Endodermal cell (in vitro differentiated cells): ENCODE results near the gene NTS. TPM values are rescaled to one million over a fixed set of nuclear protein-coding genes. Genes with fewer than 3 reads are reported as not detected.

ENCODE experiments used
- DNase-seq: peaks from one replicate; pipeline ENCODE4 v3.0.0-alpha.2; 2017
- H3K27ac ChIP-seq: 2 replicates; pipeline ENCODE4 v1.5.1; 2013; ENCODE audit warnings: mild to moderate bottlenecking, low read depth, low read length, moderate library complexity
- H3K27me3 ChIP-seq: 2 replicates; pipeline ENCODE4 v1.6.1; 2013; ENCODE audit warnings: mild to moderate bottlenecking, low read length, moderate library complexity; ENCODE audit not compliant: insufficient read depth, control insufficient read depth, poor library complexity, severe bottlenecking
- H3K36me3 ChIP-seq: 2 replicates; pipeline ENCODE4 v1.7.0; 2013; ENCODE audit warnings: mild to moderate bottlenecking, low read length, moderate library complexity; ENCODE audit not compliant: control insufficient read depth, insufficient read depth
- H3K4me1 ChIP-seq: one replicate; pipeline ENCODE4 v1.7.0; 2013; ENCODE audit warnings: low read length; ENCODE audit not compliant: control insufficient read depth, insufficient read depth
- H3K4me3 ChIP-seq: 2 replicates; pipeline ENCODE4 v1.5.1; 2013; ENCODE audit warnings: mild to moderate bottlenecking, low read length, moderate library complexity
- H3K9ac ChIP-seq: 2 replicates; pipeline ENCODE4 v1.6.1; 2013; ENCODE audit warnings: mild to moderate bottlenecking, low read length, moderate library complexity; ENCODE audit not compliant: poor library complexity, severe bottlenecking; ENCODE audit errors: extremely low read depth
- H3K9me3 ChIP-seq: 2 replicates; pipeline ENCODE4 v1.6.1; 2013; ENCODE audit warnings: mild to moderate bottlenecking, low read length, moderate library complexity; ENCODE audit not compliant: control insufficient read depth
- H3K27ac Mint-ChIP-seq: 2 replicates; pipeline ENCODE4 v1.8.0; 2020; ENCODE audit warnings: mixed read lengths
- H3K27me3 Mint-ChIP-seq: 2 replicates; pipeline ENCODE4 v1.8.0; 2021; ENCODE audit warnings: mild to moderate bottlenecking, mixed read lengths; ENCODE audit not compliant: insufficient read depth
- H3K36me3 Mint-ChIP-seq: 2 replicates; pipeline ENCODE4 v1.8.0; 2020; ENCODE audit warnings: low read depth, mixed read lengths
- H3K4me1 Mint-ChIP-seq: 2 replicates; pipeline ENCODE4 v1.8.0; 2020; ENCODE audit warnings: mixed read lengths
- H3K4me3 Mint-ChIP-seq: 2 replicates; pipeline ENCODE4 v1.8.0; 2020; ENCODE audit warnings: mild to moderate bottlenecking, moderate library complexity, mixed read lengths
- H3K9me3 Mint-ChIP-seq: 2 replicates; pipeline ENCODE4 v1.8.0; 2020; ENCODE audit warnings: mild to moderate bottlenecking, mixed read lengths
- CTCF ChIP-seq: fragments of 200-600 bp; sonication (generic); conservative IDR thresholded peaks from 2 replicates; pipeline ENCODE4 v1.5.0; 2021; ENCODE audit warnings: antibody characterized with exemption, mild to moderate bottlenecking
- WGBS, 2 experiments: methylation state at CpG; one replicate each; pipeline versions ENCODE4 v1.1.5 to v1.1.7; 2013; ENCODE audit warnings: missing lambda C conversion rate in 2 of 2, mixed read lengths in 1 of 2; ENCODE audit not compliant: insufficient coverage in 1 of 2, insufficient read length in 1 of 2; 5-methylcytosine and 5-hydroxymethylcytosine counted together
- long read RNA-seq, 4 experiments: library from polyadenylated mRNA in 2 of 4; library from RNA in 1 of 4; library from capped mRNA in 1 of 4; stranded (forward) in 3 of 4; unstranded in 1 of 4; transcript quantifications; one replicate each; pipeline ENCODE4 v2.0.0, GENCODE V29; 2020 to 2021; ENCODE audit warnings: inconsistent platforms in 1 of 4
- polyA plus RNA-seq, 2 experiments: library from polyadenylated mRNA; stranded (reverse); fragments of 50-300 nt; gene quantifications; one replicate each; pipeline ENCODE4 v1.2.3, GENCODE V29; 2013
- total RNA-seq, 2 donors: library from RNA; stranded (reverse); fragmentation: NEBNext Ultra II Directional in 1 of 2; extraction: Animal tissue kit (Norgen Biotek cat#: 25700) in 1 of 2; gene quantifications; 2 replicates in 1 of 2; 3 replicates in 1 of 2; pipeline ENCODE4 v1.2.1, GENCODE V29; 2021

Gene NTS
- total RNA-seq = 1 to 10 TPM; 2.6 to 3.4 TPM
- polyA plus RNA-seq (2013, experiment 1 of 2) = 31.4 TPM
- 22.9 TPM for polyA plus RNA-seq (2013, experiment 2 of 2)
- long read RNA-seq, experiment 1, transcript NTS-201 (4 exons, 1,237 nt) = major isoform, 5 of 5 reads
- long read RNA-seq, experiment 1, partial matches to known transcripts = 0 of 5 reads
- long read RNA-seq, experiment 1, other reads (novel, unspliced or antisense) = 0 of 5 reads
- long read RNA-seq, experiment 2, partial matches to known transcripts = 0 of 3 reads
- long read RNA-seq, experiment 2, other reads (novel, unspliced or antisense) = 0 of 3 reads
- long read RNA-seq, experiment 3, partial matches to known transcripts = 0 of 3 reads
- long read RNA-seq, experiment 3, other reads (novel, unspliced or antisense) = 0 of 3 reads
- long read RNA-seq, experiment 4, transcript NTS-201 (4 exons, 1,237 nt) = major isoform, 5 of 5 reads
- long read RNA-seq, experiment 4, partial matches to known transcripts = 0 of 5 reads
- long read RNA-seq, experiment 4, other reads (novel, unspliced or antisense) = 0 of 5 reads

GRCh38 chr12:85874031-85874461 is at the start of gene NTS:
Gene NTS (plus strand): TSS chr12:85874295. CDS start chr12:85874404, 109 bp downstream.
- no peak within 1 kb of the TSS for H3K4me3 Mint-ChIP-seq
- Histone ChIP-seq H3K27ac (no peak within 1 kb of the TSS), H3K9ac (no peak within 1 kb of the TSS), H3K36me3 (no peaks in the 10 kb centered on the region), H3K4me3 (peak within 1 kb of the TSS; percentile 18), H3K9me3 (no peaks in the 10 kb centered on the region), H3K4me1 (peaks cover 7% of the 10 kb centered on the region), H3K27me3 (no peaks in the 10 kb centered on the region)
- H3K27me3 Mint-ChIP-seq = no peaks in the 10 kb centered on the region
- H3K27ac Mint-ChIP-seq = no peak within 1 kb of the TSS
- H3K9me3 Mint-ChIP-seq = no peaks in the 10 kb centered on the region
- H3K36me3 Mint-ChIP-seq = no peaks in the 10 kb centered on the region
- DNase-seq = peak; percentile 78
- WGBS, 2 experiments = 28 to 39% methylated on average over 2 to 3 of the region's 3 CpGs
- peak; percentile 44 for TF ChIP-seq CTCF
- peaks cover 11% of the 10 kb centered on the region for H3K4me1 Mint-ChIP-seq

- Histone ChIP-seq H3K27ac (no peak overlapping the region), H3K4me1 (peaks cover 3% of the 10 kb centered on the region), H3K27me3 (no peaks in the 10 kb centered on the region), H3K36me3 (no peaks in the 10 kb centered on the region), H3K4me3 (no peak overlapping the region), H3K9me3 (no peaks in the 10 kb centered on the region), H3K9ac (no peak overlapping the region)
- no peak for TF ChIP-seq CTCF
- Mint-ChIP-seq H3K27ac (no peak overlapping the region), H3K27me3 (no peaks in the 10 kb centered on the region), H3K9me3 (no peaks in the 10 kb centered on the region), H3K36me3 (no peaks in the 10 kb centered on the region), H3K4me3 (no peak overlapping the region), H3K4me1 (peaks cover 8% of the 10 kb centered on the region)
- no peak for DNase-seq
Observed at GRCh38 chr12:85825746-85826145, 48.3 kb upstream of the NTS start.

GRCh38 chr12:85828576-85828975 is 45.5 kb upstream of the NTS start:
- no peak for TF ChIP-seq CTCF
- no peak overlapping the region for H3K27ac ChIP-seq
- H3K4me3 ChIP-seq = no peak overlapping the region
- Mint-ChIP-seq H3K4me3 (no peak overlapping the region), H3K9me3 (no peaks in the 10 kb centered on the region), H3K4me1 (no peaks in the 10 kb centered on the region), H3K36me3 (no peaks in the 10 kb centered on the region), H3K27me3 (no peaks in the 10 kb centered on the region), H3K27ac (no peak overlapping the region)
- 93% methylated on average over 1 of the region's 1 CpG; no CpG with 5 or more reads in 1 of the 2 experiments for WGBS, 2 experiments
- H3K9ac ChIP-seq = no peak overlapping the region
- DNase-seq = no peak
- H3K9me3 ChIP-seq = no peaks in the 10 kb centered on the region
- no peaks in the 10 kb centered on the region for H3K36me3 ChIP-seq
- no peaks in the 10 kb centered on the region for H3K4me1 ChIP-seq
- no peaks in the 10 kb centered on the region for H3K27me3 ChIP-seq
